22Rv1 (cell line): Measurements from ENCODE around the gene RNF182.

ENCODE experiments used
- ZFX ChIP-seq: fragments of 450-650 bp; IDR thresholded peaks from 2 replicates; pipeline ENCODE4 v1.6.1; 2017; ENCODE audit warnings: antibody characterized with exemption, borderline replicate concordance
- TF ChIP-seq, protein P1 (sequence below): fragments of 450-650 bp; IDR thresholded peaks from 2 replicates; pipeline ENCODE4 v1.5.1; 2017; ENCODE audit warnings: mild to moderate bottlenecking

DNA sequence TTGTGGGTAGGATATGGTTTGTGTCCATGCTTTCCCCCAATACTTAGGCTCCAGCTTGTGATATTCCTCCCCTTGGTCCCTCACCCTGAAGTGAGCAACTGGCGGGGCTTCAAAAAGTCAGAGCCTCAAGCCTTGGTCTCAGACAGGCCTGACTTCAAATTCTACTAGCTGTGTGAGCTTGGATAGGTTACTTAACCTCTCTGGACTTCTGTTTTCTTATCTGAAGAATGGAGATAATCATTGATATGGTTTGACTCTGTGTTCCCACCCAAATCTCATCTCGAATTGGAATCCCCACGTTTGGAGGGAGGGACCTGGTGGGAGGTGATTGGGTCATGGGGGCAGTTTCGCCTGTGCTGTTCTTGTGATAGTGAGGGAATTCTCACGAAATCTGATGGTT is 97.9 kb downstream of the RNF182 start:
- TF ChIP-seq, protein P1, sequence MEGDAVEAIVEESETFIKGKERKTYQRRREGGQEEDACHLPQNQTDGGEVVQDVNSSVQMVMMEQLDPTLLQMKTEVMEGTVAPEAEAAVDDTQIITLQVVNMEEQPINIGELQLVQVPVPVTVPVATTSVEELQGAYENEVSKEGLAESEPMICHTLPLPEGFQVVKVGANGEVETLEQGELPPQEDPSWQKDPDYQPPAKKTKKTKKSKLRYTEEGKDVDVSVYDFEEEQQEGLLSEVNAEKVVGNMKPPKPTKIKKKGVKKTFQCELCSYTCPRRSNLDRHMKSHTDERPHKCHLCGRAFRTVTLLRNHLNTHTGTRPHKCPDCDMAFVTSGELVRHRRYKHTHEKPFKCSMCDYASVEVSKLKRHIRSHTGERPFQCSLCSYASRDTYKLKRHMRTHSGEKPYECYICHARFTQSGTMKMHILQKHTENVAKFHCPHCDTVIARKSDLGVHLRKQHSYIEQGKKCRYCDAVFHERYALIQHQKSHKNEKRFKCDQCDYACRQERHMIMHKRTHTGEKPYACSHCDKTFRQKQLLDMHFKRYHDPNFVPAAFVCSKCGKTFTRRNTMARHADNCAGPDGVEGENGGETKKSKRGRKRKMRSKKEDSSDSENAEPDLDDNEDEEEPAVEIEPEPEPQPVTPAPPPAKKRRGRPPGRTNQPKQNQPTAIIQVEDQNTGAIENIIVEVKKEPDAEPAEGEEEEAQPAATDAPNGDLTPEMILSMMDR: no peak
- TF ChIP-seq ZFX: no peak
